ENCODE data around the gene RFX5. TPM values are rescaled to one million over a fixed set of nuclear protein-coding genes. Genes with fewer than 3 reads are reported as not detected.

RFX5 gene
- total RNA-seq, 1 donor from 2014 or later, result 61.3 TPM

DNA sequence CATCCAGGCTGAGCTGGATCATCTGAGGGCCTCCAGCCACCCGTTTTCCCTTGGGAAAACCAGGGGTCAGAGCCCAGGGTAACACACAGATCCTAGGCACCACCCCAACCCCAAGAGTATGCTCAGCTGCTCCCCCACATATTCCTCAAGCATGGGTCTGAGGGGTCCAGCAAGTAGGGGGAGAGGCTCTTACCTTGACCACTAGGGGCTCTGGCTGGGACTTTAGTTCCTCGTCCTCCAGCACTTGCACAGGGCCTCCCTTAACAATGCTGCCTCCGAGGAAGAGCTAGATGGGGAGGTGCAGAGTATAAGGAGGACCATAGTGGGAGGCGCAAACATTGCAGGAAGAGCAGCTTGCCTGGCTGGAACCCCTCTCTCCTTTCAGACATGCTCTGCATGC lies 17.9 kb upstream of the RFX5 start:
- TF ChIP-seq, protein P1, sequence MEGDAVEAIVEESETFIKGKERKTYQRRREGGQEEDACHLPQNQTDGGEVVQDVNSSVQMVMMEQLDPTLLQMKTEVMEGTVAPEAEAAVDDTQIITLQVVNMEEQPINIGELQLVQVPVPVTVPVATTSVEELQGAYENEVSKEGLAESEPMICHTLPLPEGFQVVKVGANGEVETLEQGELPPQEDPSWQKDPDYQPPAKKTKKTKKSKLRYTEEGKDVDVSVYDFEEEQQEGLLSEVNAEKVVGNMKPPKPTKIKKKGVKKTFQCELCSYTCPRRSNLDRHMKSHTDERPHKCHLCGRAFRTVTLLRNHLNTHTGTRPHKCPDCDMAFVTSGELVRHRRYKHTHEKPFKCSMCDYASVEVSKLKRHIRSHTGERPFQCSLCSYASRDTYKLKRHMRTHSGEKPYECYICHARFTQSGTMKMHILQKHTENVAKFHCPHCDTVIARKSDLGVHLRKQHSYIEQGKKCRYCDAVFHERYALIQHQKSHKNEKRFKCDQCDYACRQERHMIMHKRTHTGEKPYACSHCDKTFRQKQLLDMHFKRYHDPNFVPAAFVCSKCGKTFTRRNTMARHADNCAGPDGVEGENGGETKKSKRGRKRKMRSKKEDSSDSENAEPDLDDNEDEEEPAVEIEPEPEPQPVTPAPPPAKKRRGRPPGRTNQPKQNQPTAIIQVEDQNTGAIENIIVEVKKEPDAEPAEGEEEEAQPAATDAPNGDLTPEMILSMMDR (IDR thresholded peaks at IDR 0.05; ENCODE audit: insufficient read depth, low read depth, low read length), result no peak
- TF ChIP-seq EZH2 (IDR thresholded peaks at IDR 0.05; ENCODE audit: insufficient read depth, low read length), result no peak
- no peak overlapping the region for H3K9ac ChIP-seq (ENCODE audit: low read length)
- DNase-seq (ENCODE audit: low read depth) (no peak), FAIRE-seq (no peak)
- Mint-ChIP-seq H3K36me3 (ENCODE audit: low read depth, unreplicated experiment) (peaks cover 21% of the 10 kb centered on the region), H3K4me3 (ENCODE audit: unreplicated experiment) (no peak overlapping the region), H3K9me3 (ENCODE audit: unreplicated experiment) (peaks cover 38% of the 10 kb centered on the region), H3K27ac (ENCODE audit: unreplicated experiment) (no peak overlapping the region), H3K27me3 (ENCODE audit: low read depth, unreplicated experiment) (peaks cover 6% of the 10 kb centered on the region), H3K4me1 (ENCODE audit: low read depth, unreplicated experiment) (no peaks in the 10 kb centered on the region)
- H3K79me2 ChIP-seq (ENCODE audit: insufficient read depth, low read length), result no peaks in the 10 kb centered on the region
- no peak overlapping the region for H3K4me3 ChIP-seq (ENCODE audit: insufficient read depth, low read depth, low read length)
- no peaks in the 10 kb centered on the region for H3K36me3 ChIP-seq (ENCODE audit: insufficient read depth, low read length)
- no peaks in the 10 kb centered on the region for H3K4me1 ChIP-seq (ENCODE audit: insufficient read depth, low read length)
- H3K9me3 ChIP-seq (ENCODE audit: insufficient read depth, low read depth, low read length), result peaks cover 5% of the 10 kb centered on the region
- no peaks in the 10 kb centered on the region for H3K27me3 ChIP-seq (ENCODE audit: insufficient read depth, low read length)
- H3K27ac ChIP-seq (ENCODE audit: low read depth, low read length), result no peak overlapping the region
- no peak overlapping the region for H3K4me2 ChIP-seq (ENCODE audit: low read length)
- H2AFZ ChIP-seq (ENCODE audit: low read depth, low read length), result no peak overlapping the region
- H4K20me1 ChIP-seq (ENCODE audit: insufficient read depth, low read length), result no peaks in the 10 kb centered on the region

DNA sequence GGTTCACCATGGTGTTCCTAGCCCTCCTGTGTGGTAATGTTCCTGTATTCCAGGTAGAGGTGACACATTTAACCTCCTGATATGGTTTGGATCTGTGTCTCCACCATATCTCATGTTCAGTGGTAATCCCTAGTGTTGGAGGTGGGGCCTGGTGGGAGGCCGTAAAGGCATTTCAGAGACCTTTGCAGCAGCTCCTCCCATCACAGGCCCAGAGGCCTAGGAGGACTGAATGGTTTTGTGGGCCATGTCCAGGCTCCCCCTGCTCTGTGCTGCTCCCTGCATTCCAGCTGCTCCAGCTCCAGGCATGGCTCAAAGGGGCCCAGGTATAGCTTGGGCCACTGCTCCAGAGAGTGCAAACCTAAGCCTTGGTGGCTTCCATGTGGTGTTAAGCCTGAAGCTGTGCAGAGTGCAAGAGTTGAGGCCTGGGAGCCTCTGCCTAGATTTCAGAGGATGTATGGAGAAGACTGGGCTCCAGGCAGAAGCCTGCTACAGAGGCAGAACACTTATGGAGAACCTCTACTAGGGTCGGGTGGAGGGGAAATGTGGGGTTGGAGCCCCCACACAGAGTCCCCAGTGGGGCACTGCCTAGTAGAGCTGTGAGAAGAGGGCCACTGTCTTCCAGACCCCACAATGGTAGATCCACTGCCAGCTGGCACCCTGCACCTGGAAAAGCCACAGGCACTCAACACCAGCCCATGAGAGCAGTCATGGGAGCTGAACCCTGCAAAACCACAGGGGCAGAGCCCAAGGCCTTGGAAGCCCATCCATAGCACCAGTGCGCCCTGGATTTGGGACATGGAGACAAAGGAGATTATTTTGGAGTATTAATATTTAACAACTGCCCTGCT lies 15.5 kb upstream of the RFX5 start:
- FAIRE-seq (no peak), DNase-seq (ENCODE audit: low read depth) (no peak)
- H3K27me3 ChIP-seq (ENCODE audit: insufficient read depth, low read length), result no peaks in the 10 kb centered on the region
- no peak overlapping the region for H3K4me3 ChIP-seq (ENCODE audit: insufficient read depth, low read depth, low read length)
- Mint-ChIP-seq H3K9me3 (ENCODE audit: unreplicated experiment) (peaks cover 38% of the 10 kb centered on the region), H3K27ac (ENCODE audit: unreplicated experiment) (no peak overlapping the region), H3K4me1 (ENCODE audit: low read depth, unreplicated experiment) (no peaks in the 10 kb centered on the region), H3K36me3 (ENCODE audit: low read depth, unreplicated experiment) (peaks cover 21% of the 10 kb centered on the region), H3K4me3 (ENCODE audit: unreplicated experiment) (no peak overlapping the region), H3K27me3 (ENCODE audit: low read depth, unreplicated experiment) (peaks cover 6% of the 10 kb centered on the region)
- TF ChIP-seq, protein P1 (IDR thresholded peaks at IDR 0.05; ENCODE audit: insufficient read depth, low read depth, low read length), result no peak
- no peak overlapping the region for H2AFZ ChIP-seq (ENCODE audit: low read depth, low read length)
- H3K27ac ChIP-seq (ENCODE audit: low read depth, low read length), result no peak overlapping the region
- H3K4me1 ChIP-seq (ENCODE audit: insufficient read depth, low read length), result no peaks in the 10 kb centered on the region
- H3K9me3 ChIP-seq (ENCODE audit: insufficient read depth, low read depth, low read length), result peaks cover 5% of the 10 kb centered on the region
- H3K79me2 ChIP-seq (ENCODE audit: insufficient read depth, low read length), result no peaks in the 10 kb centered on the region
- H3K4me2 ChIP-seq (ENCODE audit: low read length), result no peak overlapping the region
- H3K9ac ChIP-seq (ENCODE audit: low read length), result no peak overlapping the region
- H4K20me1 ChIP-seq (ENCODE audit: insufficient read depth, low read length), result no peaks in the 10 kb centered on the region
- no peaks in the 10 kb centered on the region for H3K36me3 ChIP-seq (ENCODE audit: insufficient read depth, low read length)

DNA sequence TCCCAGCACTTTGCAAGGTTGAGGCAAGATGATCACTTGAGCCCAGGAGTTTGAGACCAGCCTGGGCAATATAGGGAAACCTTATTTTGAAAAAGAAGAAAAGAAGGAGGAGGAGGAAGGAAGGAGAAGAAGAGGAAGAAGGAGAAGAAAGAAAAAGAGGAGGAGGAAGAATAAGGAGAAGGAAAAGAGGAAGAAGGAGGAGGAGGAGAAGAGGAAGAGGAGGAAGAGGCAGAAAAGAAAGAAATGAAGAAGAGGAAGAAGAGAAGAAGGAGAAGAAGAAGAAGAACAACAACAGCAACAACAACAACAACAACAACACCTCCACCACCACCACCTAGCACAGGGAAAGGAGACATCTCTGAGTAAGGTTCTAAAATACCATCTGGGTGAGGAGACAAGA lies 14.8 kb upstream of the RFX5 start:
- Mint-ChIP-seq H3K4me1 (ENCODE audit: low read depth, unreplicated experiment) (no peaks in the 10 kb centered on the region), H3K27me3 (ENCODE audit: low read depth, unreplicated experiment) (peaks cover 6% of the 10 kb centered on the region), H3K9me3 (ENCODE audit: unreplicated experiment) (peaks cover 38% of the 10 kb centered on the region), H3K27ac (ENCODE audit: unreplicated experiment) (no peak overlapping the region), H3K4me3 (ENCODE audit: unreplicated experiment) (no peak overlapping the region), H3K36me3 (ENCODE audit: low read depth, unreplicated experiment) (peaks cover 21% of the 10 kb centered on the region)
- DNase-seq (ENCODE audit: low read depth), result no peak
- TF ChIP-seq EZH2 (IDR thresholded peaks at IDR 0.05; ENCODE audit: insufficient read depth, low read length), result no peak
- TF ChIP-seq, protein P1 (IDR thresholded peaks at IDR 0.05; ENCODE audit: insufficient read depth, low read depth, low read length), result no peak
- FAIRE-seq, result no peak
- no peaks in the 10 kb centered on the region for H3K4me1 ChIP-seq (ENCODE audit: insufficient read depth, low read length)
- no peak overlapping the region for H3K4me3 ChIP-seq (ENCODE audit: insufficient read depth, low read depth, low read length)
- no peaks in the 10 kb centered on the region for H4K20me1 ChIP-seq (ENCODE audit: insufficient read depth, low read length)
- H3K27ac ChIP-seq (ENCODE audit: low read depth, low read length), result no peak overlapping the region
- no peak overlapping the region for H3K4me2 ChIP-seq (ENCODE audit: low read length)
- H3K27me3 ChIP-seq (ENCODE audit: insufficient read depth, low read length), result no peaks in the 10 kb centered on the region
- H3K36me3 ChIP-seq (ENCODE audit: insufficient read depth, low read length), result no peaks in the 10 kb centered on the region
- H2AFZ ChIP-seq (ENCODE audit: low read depth, low read length), result no peak overlapping the region
- no peaks in the 10 kb centered on the region for H3K79me2 ChIP-seq (ENCODE audit: insufficient read depth, low read length)
- no peak overlapping the region for H3K9ac ChIP-seq (ENCODE audit: low read length)
- H3K9me3 ChIP-seq (ENCODE audit: insufficient read depth, low read depth, low read length), result peaks cover 5% of the 10 kb centered on the region
